ENCODE results near the gene SLC39A8.
"Not testable (repeated sequence)": the region's sequence is repeated elsewhere in the genome, so short reads cannot be mapped to it uniquely, and the experiment has no call there.

SLC39A8 gene

DNA sequence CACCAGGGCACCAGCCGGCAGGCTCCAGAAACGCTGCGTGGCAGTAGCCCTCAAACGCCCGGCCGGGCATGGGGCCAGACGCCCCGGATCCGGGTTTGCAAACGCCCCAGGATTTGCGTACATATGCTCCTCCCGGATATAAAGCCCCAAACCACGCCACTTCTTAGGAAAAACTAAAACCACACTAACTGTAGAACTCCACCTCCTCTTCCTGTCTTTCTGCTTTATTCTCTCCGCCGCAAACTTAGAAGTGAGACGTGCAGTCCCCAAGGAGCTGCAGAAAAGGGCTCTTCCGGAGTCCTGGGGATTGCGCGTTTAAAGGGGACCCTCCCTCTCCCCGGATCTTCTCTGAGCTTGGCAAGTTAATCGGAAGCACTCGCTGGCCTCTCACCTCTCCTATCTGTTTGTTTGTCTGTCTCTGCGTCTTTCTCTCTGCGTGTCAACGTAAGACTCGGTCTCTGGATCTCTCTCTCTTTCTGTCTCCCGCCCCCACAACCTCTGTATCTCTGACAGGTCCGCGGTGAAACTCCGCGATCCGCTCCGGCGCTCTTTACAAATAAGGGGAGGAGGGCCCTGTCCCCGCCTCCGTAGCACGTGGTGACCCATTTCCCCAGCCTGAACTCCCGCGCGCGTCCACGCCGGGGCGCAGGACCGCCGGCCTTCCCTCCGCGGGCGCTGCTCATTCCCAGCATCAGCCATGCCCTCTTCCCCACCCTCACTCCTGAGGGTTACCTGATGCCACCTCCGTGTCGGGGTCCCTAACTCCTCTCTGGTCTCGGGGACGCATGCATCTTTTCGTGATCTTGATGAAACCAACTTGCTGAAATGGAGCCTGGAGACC, at the start of gene SLC39A8:
Gene SLC39A8, minus strand, starts transcription at position 529 of the 841 bp plus-strand sequence. CDS start 820 bp downstream, outside the sequence.
- DNase-seq, result peak; percentile 94

- no peak for DNase-seq
These were observed 46.9 kb upstream of the SLC39A8 start for GRCh38 chr4:102392033-102392744.

DNA sequence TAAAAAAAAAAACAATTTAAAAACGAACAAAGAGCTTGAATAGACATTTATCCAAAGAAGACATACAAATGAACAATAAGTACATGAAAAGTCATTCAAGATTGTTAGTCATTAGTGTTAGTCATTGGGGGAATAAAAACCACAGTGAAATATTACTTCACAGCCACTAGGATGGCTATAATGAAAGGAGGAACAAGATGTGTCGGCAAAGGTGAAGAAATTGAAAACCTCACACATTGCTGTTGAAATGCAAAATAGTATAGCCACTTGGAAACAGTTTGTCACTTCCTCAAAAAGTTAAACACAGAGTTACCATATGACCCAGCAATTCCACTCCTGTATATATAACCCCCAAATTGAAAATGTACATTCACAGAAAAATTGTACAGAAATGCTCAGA, 45.2 kb upstream of the SLC39A8 start:
- no peak for DNase-seq

GRCh38 chr4:102388611-102389010, 43.3 kb upstream of the SLC39A8 start:
- no peak for DNase-seq

GRCh38 chr4:102387552-102388150, 42.4 kb upstream of the SLC39A8 start:
- no peak for DNase-seq

DNA sequence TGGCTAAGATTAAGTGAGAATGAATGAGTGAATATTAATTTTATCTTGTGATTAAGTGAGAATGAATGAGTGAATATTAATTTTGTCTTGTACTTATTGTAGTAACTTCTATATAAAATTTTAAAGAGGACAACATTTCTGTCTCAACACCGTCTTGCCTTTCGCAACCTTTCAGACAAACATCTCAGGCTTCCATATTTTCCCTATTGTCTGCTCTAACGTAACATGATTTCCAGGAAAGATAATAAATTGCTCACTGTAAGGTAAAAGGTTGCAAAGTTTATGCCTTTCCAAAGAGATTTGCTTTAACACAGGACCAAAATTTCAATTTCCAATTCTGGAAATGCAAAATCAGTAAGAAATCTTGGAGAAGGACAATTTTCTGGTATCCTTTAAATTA, 41.7 kb upstream of the SLC39A8 start:
- no peak for DNase-seq

DNA sequence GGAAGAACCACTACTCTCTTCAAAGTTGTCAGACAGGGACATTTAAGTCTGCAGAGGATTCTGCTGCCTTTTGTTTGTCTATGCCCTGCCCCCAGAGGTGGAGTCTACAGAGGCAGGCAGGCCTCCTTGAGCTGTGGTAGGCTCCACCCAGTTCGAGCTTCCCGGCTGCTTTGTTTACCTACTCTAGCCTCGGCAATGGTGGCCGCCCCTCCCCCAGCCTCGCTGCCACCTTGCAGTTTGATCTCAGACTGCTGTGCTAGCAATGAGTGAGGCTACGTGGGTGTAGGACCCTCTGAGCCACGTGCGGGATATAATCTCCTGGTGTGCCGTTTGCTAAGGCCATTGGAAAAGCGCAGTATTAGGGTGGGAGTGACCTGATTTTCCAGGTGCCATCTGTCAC, 35.0 kb upstream of the SLC39A8 start:
- DNase-seq, result not testable (repeated sequence)

DNA sequence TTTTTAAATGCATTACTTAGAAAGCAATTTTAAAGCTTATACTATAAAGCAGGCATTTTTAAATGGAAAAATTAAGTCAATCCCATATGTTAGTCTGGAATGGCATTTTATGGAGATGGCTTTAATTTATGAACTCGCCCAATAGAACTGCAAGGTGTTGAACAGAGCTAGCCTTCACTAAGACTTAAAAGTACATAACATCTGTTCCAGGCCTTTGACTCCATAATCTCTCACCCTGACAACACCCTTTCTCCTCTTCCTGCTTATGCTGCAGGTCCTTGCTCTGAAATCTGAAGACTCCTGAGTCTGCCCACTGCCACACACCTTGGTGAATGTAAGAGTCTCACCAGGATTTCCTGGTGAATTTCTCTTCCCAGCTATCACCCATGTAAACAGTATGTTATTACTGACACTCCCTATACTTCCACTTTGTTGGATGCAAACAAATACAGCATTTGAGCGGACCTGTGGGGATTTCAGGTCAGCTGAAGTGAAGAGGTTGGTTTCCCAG, 17.7 kb upstream of the SLC39A8 start:
- DNase-seq, result no peak

DNA sequence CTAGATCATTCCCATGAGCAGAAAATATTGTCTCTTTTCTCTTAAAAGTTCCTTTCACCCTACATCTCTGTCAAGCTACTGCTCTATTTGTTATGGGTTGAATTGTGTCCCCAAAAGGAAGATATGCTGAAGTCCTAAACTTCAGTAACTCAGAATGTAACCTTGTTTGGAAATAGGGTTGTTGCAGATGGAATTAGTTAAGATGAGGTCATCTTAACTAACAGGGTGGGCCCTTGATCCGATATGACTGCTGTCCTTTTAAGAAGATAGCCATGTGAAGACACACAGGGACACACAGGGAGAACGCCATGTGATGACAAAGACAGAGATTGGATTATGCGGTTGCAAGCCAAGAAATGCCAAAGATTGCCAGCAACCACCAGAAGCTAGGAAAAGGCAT, 12.8 kb upstream of the SLC39A8 start:
- DNase-seq, result no peak

GRCh38 chr4:102357637-102358036, 12.4 kb upstream of the SLC39A8 start:
- DNase-seq, result not testable (repeated sequence)

DNA sequence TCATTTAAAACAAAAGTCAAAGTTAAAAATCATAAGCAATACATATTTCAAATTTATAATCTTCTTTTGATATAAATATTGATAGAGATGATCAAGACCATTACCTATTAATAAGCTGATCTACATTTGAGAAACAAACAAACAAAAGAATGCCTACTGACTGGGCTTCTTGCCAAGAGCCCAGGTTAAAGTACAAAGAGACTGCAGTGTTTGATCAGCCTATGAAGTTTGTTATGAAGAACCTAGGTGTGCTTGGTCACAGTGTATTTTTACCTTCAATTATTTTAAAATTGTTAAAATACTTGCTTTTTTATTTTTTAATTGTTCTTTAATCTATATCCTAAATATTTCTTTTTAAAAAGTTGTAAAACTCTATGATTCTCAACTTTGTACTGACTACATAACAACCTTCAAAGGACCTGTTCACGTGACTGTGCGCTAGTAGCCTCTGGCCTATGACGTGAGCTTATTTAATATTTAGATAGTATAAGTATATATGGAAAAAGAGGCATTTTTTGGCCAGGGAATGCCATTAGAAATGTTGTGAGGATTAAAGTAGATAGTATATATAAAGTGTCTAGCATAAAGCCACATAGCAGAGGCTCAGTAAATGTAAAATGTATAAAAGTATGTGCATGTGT, 11.4 kb upstream of the SLC39A8 start:
- DNase-seq, result no peak

DNA sequence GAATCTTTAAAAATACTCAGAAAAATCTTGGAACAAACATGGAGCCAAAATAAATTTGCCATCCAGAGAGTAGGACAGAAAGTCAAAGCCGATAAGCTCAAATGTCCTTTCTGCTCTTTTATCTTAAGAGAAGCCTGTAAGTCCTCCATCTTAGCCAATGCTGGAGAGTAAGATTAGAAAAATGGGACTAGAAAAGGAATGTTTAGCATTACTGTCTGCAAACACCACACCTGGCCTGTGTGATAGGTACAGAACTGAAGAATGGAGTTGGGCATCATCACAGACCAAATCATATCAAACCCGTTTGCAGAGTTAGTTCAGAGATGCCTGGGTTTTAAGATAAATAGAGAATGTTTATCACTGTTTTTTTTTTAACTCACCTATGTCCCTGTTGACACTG, 10.5 kb upstream of the SLC39A8 start:
- DNase-seq, result no peak

GRCh38 chr4:102354671-102355454, 9.6 kb upstream of the SLC39A8 start:
- DNase-seq, result no peak

- no peak for DNase-seq
These were observed 7.5 kb upstream of the SLC39A8 start for GRCh38 chr4:102352781-102353180.

- DNase-seq, result no peak
These were observed 5.4 kb upstream of the SLC39A8 start for GRCh38 chr4:102350634-102351033.

- no peak for DNase-seq
These were observed 3.4 kb upstream of the SLC39A8 start for GRCh38 chr4:102348701-102349100.

GRCh38 chr4:102345795-102346100, 466 bp upstream of the SLC39A8 start:
- DNase-seq, result no peak

- peak; percentile 92 for DNase-seq
These were observed 745 bp downstream of the SLC39A8 start for GRCh38 chr4:102344520-102344953.

DNA sequence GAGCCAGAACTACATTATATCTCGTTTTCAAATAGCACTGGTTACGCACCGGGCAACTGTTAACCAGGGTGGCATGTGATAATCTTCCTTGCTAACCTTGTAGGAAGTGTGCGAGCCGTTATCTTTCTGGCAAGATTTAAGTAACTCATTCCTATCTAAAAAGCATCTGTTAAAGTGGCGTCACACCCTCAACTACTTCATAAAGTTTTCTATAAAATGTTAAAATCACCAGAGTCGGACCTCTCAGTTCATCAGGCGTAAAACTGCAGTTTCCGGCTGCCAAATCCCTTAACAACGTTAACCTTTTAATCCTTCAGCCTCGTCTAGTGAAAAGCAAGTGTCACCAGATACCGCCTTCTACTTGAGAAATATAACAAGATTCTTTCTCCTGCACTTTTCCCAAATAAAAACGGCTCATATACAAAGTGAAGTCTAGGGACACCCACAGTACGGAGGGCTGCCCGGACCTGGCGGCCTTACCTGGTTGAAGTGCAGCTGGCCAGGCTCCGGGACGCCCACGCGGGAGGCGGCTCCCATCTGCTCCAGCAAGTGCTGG, 1.2 kb downstream of the SLC39A8 start:
- DNase-seq, result no peak

GRCh38 chr4:102342404-102343074, 2.7 kb downstream of the SLC39A8 start:
- no peak for DNase-seq

DNA sequence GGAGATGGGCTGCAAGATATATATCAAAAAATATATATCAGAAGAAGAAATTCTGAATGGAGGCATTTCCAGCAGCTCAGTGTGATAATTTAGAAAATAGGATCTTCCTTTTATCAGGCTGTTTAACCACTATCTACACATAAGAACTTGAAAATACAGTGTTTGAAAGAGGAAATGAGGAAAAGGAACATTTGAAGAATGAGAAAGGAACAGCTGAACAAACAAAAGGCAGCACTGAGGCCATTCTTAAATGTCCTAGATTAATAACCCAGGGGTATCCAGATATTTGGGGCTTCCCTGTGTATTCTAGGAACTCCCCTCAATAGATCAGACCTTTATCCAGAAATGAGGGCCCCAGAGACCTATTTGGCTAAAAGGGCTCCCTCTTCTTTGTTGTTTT, 4.1 kb downstream of the SLC39A8 start:
- DNase-seq, result no peak
